Left renal pelvis (tissue), 4 donors: ENCODE measurements around the gene NBR1. TPM values are rescaled to one million over a fixed set of nuclear protein-coding genes. Genes with fewer than 3 reads are reported as not detected.
"Not testable (repeated sequence)": the region's sequence is repeated elsewhere in the genome, so short reads cannot be mapped to it uniquely, and the experiment has no call there.

ENCODE experiments used
- DNase-seq, 4 donors: peaks; one replicate each; pipeline ENCODE4 v3.0.0-alpha.2; 2013; ENCODE audit warnings: low read depth in 4 of 4, low spot score in 3 of 4
- polyA plus RNA-seq, 4 donors: library from polyadenylated mRNA; unstranded; fragments of 120-200 nt; gene quantifications; one replicate each; pipeline ENCODE4 v1.2.1, GENCODE V29; 2013; ENCODE audit not compliant: insufficient read length in 4 of 4

The NBR1 gene, protein sequence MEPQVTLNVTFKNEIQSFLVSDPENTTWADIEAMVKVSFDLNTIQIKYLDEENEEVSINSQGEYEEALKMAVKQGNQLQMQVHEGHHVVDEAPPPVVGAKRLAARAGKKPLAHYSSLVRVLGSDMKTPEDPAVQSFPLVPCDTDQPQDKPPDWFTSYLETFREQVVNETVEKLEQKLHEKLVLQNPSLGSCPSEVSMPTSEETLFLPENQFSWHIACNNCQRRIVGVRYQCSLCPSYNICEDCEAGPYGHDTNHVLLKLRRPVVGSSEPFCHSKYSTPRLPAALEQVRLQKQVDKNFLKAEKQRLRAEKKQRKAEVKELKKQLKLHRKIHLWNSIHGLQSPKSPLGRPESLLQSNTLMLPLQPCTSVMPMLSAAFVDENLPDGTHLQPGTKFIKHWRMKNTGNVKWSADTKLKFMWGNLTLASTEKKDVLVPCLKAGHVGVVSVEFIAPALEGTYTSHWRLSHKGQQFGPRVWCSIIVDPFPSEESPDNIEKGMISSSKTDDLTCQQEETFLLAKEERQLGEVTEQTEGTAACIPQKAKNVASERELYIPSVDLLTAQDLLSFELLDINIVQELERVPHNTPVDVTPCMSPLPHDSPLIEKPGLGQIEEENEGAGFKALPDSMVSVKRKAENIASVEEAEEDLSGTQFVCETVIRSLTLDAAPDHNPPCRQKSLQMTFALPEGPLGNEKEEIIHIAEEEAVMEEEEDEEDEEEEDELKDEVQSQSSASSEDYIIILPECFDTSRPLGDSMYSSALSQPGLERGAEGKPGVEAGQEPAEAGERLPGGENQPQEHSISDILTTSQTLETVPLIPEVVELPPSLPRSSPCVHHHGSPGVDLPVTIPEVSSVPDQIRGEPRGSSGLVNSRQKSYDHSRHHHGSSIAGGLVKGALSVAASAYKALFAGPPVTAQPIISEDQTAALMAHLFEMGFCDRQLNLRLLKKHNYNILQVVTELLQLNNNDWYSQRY
- 100 to 1,000 TPM; 111 to 160 (median 120) TPM for polyA plus RNA-seq

DNA sequence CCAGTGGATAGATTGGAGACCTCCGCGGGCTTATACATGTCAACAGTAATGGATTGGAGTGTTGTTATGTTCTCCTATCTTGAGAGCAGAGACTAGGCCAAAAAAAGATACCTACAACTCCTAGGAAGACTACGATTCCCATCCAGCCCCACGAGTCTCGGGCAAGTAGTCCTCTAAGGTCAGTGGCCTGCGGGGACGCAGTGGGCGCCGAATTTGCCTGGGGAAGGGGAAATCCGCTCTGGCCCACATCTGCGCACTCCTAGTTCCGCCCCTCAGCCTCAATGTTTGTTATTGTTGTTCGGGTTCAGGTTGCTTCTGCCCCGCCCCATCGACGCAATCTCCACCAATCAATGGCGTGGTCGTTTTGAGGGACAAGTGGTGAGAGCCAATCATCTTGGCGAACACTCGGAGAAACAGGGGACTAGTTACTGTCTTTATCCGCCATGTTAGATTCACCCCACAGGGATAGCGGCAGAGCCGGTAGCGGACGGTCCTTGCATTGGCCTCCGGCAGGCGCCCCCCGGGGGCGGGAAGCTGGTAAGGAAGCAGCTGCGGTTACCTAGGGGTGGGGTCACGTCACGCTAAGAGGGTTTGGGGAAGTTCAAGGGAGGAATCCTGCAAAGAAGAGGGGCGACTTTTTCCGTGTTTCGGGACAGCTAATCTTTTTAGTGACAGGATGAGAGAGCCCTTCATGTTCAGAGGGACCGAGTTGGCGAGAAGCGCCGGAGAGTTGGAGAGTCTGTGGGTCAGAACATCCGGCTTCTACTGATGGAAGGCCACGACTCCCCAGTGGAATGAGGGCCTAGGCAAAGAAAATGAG lies at the start of gene NBR1:
Gene NBR1 (plus strand): TSS at position 449 of the 820 bp plus-strand sequence. CDS start 4,586 bp downstream, outside the sequence.
- DNase-seq: peak; percentile 97 to 99 (median 98)

DNA sequence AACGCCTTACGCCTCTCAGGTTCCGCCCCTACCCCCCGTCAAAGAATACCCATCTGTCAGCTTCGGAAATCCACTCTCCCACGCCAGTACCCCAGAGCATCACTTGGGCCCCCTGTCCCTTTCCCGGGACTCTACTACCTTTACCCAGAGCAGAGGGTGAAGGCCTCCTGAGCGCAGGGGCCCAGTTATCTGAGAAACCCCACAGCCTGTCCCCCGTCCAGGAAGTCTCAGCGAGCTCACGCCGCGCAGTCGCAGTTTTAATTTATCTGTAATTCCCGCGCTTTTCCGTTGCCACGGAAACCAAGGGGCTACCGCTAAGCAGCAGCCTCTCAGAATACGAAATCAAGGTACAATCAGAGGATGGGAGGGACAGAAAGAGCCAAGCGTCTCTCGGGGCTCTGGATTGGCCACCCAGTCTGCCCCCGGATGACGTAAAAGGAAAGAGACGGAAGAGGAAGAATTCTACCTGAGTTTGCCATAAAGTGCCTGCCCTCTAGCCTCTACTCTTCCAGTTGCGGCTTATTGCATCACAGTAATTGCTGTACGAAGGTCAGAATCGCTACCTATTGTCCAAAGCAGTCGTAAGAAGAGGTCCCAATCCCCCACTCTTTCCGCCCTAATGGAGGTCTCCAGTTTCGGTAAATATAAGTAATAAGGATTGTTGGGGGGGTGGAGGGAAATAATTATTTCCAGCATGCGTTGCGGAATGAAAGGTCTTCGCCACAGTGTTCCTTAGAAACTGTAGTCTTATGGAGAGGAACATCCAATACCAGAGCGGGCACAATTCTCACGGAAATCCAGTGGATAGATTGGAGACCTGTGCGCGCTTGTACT lies 45.7 kb upstream of the NBR1 start, which contains the start of gene BRCA1:
Gene BRCA1 (minus strand): TSS at position 232 of the 834 bp plus-strand sequence. CDS start 1,268 bp downstream, outside the sequence.
- peak; percentile 92 to 98 (median 94) for DNase-seq

DNA sequence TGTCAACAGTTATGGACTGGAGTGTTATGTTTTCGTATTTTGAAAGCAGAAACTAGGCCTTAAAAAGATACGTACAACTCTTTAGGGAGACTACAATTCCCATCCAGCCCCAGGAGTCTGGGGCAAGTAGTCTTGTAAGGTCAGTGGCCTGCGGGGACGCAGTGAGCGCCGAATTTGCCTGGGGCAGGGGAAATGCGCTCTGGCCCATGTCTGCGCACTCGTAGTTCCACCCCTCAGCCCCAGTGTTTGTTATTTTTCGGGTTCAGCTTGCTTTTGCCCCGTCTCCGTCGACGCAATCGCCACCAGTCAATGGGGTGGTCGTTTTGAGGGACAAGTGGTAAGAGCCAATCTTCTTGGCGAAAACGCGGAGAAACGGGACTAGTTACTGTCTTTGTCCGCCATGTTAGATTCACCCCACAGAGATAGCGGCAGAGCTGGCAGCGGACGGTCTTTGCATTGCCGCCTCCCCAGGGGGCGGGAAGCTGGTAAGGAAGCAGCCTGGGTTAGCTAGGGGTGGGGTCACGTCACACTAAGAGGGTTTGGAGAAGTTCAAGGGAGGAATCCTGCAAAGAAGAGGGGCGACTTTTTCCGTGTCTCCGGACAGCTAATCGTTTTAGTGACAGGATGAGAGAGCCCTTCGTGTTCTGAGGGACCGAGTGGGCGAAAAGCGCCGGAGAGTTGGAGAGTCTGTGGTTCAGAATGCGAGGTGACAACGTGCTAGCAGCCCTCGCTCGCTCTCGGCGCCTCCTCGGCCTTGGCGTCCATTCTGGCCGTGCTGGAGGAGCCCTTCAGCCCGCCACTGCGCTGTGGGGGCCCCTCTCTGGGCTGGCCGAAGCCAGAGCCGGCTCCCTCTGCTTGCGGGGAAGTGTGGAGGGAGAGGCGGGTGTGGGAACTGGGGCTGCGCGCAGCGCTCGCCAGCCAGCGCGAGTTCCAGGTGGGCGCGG lies 44.8 kb upstream of the NBR1 start:
- no peak for DNase-seq

DNA sequence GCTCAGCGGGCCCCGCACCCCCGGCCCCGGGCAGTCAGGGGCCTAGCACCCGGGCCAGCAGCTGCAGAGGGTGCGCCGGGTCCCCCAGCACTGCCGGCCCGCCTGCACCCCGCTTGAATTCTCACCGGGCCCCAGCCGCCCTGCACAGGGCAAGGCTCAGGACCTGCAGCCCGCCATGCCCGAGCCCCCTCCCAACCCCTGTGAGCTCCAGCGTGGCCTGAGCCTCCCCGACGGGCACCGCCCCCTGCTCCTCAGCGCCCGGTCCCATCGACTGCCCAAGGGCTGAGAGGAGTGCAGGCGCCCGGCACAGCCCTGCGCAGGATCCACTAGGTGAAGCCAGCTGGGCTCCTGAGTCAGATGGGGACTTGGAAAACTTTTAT lies 44.1 kb upstream of the NBR1 start:
- DNase-seq: no peak

DNA sequence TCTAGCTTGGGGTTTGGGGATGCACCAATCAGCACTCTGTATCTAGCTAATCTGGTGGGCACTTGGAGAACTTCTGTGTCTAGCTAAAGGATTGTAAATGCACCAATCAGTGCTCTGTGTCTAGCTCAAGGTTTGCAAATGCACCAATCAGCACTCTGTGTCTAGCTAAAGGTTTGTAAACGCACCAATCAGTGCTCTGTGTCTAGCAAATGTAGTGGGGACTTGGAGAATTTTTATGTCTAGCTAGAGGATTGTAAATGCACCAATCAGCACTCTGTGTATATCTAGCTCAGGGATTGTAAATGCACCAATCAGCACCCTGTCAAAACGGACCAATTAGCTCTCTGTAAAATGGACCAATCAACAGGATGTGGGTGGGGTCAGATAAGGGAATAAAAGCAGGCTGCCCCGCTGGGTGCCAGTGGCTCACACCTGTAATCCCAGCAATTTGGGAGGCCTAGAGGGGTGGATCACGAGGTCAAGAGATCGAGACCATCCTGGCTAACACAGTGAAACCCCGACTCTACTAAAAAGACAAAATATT lies 43.6 kb upstream of the NBR1 start:
- DNase-seq: not testable (repeated sequence)

DNA sequence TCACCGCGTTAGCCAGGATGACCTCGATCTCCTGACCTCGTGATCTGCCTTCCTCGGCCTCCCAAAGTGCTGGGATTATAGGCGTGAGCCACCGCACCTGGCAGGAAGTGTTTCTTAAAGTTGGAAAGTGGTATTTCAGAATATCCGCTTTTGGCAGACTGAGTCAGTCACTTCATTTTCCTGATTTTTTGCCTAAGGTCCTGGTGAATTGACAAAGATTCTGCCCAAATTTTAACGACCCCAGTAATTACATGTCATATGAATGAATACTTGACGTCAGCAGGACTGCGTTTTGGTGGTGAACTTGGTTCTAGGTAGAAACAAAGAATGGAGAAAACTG lies 41.4 kb upstream of the NBR1 start:
- DNase-seq: no peak

DNA sequence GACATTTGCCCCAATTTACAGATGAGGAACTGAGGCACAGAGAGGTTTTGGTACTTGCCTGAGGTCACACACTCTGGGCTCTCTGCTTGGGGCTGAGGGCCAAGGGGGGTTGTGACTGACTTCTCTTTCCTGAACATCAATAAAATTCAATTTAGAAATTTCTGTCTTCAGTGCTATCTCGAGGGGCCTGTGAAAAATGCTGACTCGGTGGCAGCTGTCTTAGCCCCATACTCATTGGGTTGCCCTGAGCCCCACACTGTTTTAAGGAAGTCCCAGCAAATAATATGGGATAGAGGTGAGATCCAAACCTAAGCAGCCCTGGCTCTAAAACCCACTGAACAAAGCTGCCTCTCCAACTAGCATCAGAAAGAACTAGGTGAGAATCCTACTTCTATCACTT lies 38.9 kb upstream of the NBR1 start:
- DNase-seq: no peak

DNA sequence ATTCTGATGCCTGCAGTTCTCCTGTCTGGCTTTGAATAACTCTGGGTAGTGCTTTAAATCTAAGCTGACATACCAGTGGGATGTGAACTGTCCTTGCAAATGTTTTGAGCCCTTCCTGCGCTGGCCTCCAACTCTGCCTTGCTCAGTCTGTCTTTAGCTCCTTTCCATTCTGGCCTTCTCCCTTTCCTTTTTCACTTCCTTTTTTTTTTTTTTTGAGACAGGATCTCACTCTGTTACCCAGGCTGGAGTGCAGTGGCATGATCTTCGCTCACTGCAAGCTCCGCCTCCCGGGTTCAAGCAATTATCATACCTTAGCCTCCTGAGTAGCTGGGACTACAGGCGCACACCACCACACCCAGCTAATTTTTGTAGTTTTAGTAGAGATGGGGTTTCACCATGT lies 37.6 kb upstream of the NBR1 start:
- not testable (repeated sequence) for DNase-seq

DNA sequence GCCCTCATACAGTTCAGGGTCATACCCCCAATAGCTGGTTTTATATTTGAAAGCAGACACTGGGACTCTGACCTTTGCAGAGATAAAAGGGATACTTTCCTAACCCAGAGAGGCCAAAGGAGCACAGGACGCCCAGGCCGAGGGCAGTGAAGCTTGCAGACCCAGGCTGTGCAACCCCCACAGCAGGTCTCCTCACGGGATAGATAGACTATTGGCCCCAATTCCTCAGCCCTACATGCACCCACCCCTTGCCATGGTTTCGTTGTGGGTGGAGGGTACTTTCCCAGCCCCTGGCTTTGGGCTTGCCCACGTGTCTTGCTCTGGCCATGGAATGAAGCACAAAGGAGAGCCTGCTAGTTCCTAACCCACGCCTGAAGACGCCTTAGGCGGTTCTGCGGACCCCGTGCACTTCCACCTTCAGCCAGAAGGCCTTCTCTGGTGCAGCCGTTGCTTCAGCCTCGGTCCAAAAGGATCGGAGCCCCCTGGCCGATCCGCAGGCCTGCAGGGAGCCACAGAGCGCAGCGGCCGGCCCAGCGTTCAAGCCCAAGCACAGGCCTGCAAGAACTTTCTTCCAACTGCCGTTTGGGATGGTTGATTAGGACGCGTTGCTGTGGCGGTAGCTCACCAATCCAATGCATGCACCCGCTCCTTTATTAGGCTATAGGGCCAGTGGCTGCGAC lies 36.1 kb upstream of the NBR1 start:
- DNase-seq: no peak

DNA sequence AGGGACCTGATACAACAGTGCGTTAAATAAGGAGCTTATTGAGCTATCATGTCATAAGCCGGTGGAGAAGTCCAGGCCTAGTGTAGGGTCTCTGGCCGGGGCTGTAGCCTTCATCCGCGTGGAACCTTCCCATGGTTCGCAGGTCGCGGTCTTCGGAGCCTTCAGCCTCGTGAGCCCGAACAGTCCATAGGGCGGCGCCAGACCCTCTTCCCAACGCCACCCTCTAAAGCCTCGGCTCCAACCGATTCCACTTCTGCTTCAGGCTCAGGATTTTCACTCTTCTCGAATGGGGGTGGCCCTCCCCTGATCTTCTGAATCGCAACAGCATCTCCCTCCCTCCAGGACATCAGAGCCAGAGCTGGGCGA lies 35.6 kb upstream of the NBR1 start:
- DNase-seq: no peak

DNA sequence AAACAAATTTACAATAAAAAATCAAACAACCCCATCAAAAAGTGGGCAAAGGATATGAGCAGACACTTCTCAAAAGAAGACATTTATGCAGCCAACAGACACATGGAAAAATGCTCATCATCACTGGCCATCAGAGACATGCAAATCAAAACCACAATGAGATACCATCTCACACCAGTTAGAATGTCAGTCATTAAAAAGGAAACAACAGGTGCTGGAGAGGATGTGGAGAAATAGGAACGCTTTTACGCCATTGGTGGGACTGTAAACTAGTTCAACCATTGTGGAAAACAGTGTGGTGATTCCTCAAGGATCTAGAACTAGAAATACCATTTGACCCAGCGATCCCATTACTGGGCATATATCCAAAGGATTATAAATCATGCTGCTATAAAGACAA lies 34.4 kb upstream of the NBR1 start:
- not testable (repeated sequence) for DNase-seq

DNA sequence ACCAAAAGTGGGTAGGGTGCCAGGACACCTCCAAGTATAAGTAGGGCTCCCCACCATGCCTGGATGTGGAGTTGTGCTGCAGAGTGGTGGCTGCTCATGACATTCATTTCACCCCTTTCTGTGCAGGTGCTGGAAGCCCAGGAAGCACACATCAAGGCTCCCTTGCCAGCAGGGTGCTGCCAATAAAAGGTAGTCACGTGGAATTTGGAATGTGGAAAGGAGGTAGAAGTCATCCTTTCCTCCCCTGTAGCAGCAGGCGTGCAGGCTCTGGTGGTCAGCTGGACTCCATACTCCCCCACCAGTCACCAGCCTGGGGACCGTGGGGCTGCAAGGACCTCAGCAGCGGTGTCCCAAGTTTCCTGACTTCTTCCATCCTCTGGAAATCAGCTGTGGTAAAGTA lies 32.5 kb upstream of the NBR1 start:
- DNase-seq: not testable (repeated sequence)

DNA sequence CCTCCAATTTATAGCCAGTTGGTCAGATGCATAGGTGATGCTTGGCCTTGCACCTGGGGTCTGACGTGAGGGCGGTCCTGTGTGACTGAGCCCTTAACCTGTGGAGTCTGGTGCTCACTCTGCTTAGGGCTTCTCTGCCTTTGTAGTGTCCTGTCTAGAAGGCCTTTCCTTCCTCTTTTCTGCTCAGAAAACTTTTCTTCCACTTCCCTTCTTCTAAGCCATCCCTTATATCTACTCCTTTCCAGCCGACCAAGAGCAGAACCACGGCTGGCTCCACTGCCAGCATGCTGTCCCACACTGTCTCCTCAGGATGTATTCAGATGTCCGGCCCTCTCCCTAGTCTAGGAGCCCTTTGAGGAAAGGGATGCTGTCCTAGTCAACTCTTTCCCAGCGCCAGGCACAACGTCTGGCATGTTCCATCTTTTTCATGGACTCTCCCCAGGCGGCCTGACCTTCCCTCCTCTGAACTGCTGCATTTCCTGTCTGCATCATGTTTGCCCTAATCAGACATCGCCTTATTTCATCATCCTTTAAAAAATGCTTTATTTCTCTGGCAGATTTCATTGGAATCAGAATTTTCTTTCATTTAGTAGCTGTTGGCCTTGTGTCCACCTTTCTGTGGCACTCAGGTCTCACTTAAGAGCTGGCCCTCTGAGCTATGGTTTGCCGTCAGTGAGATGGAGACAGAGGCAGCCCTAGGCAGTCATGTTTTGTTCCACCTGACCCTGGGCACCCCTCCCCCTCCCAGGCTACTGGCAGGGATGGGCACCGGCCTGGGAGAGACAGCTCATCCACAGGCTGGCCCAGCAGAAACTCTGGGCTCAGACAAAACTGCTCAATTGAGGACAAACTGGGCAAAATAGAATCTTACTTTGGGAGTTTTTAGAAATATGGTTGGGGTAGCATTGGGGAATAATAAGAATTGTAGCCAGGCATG lies 30.4 kb upstream of the NBR1 start:
- DNase-seq: no peak

DNA sequence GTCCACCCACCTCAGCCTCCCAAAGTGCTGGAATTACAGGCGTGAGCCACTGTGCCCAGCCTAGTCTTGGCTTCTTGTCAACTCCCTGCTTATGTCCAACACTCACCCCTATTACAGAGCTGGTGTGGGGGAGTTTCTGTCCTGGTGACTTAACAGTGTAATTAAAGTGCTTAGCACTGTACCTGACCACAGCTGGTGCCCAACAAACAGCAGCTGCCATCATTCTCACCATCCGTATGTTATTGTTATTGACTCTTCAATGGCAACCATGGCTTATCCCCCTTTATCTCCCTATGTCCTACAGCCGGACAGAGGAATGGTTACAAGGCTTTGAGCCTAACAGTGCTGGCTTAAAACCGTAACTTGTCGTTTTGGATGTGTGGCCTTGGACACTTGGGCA lies 28.9 kb upstream of the NBR1 start:
- no peak for DNase-seq

DNA sequence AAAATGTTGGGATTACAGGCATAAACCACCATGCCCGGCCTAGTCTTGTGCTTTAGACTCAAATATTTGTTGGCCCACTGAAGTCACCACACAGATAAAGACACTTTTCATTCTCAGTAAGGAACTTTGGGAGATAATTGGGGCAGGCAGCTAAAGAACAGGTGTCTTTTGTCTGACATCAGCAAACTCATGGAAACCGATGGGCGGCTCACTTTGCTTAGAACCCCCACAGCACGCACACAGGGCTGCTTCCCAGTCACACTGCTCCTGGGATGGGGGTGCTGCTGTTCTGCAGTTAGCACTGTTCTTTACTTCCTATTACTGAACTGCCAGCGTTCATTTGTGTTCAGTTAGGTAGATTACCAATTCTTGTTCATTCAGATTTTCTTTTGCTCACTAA lies 27.8 kb upstream of the NBR1 start:
- no peak for DNase-seq

DNA sequence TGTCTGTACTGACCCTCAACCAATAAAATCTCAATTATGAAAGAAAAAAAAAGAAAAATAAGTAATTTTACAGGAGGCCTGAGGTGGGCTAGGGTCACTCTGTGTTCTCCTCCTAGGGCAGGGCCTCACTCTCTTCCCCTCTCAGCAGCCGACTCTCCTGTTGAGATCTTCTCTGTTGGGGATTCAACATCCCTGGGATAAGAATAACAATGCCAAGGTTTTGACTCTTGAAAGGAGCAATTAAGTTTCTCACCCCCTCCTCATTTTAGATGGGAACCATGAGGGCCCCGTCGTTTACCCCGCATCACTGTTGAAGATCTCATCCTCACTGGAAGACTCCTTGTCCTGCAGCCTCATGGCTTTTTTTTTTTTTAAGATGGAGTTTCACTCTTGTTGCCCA lies 24.4 kb upstream of the NBR1 start:
- no peak for DNase-seq
